SK-N-MC (cell line): ENCODE measurements around the gene SRSF10.
"Not testable (repeated sequence)": the region's sequence is repeated elsewhere in the genome, so short reads cannot be mapped to it uniquely, and the experiment has no call there.

Experiments used
- EZH2 ChIP-seq: fragments of 200-600 bp; sonication (generic); IDR thresholded peaks from one replicate; pipeline ENCODE4 v1.6.1; 2017; ENCODE audit warnings: antibody characterized with exemption
- POLR2AphosphoS5 ChIP-seq: IDR thresholded peaks from 2 replicates; pipeline ENCODE4 v1.6.1; 2012; ENCODE audit warnings: mild to moderate bottlenecking, low read depth, low read length, borderline replicate concordance

GRCh38 chr1:23987038-23987437, 6.9 kb upstream of the SRSF10 start:
- TF ChIP-seq POLR2AphosphoS5, EZH2: not testable (repeated sequence)
